PC-3 (cell line): ENCODE results near the gene BCHE.

Experiments used
- EZH2 ChIP-seq: fragments of 300-600 bp; sonication (generic); IDR thresholded peaks from one replicate; pipeline ENCODE4 v1.6.1; 2017; ENCODE audit warnings: antibody characterized with exemption, mild to moderate bottlenecking, low read length; ENCODE audit not compliant: unreplicated experiment
- EZH2phosphoT487 ChIP-seq: fragments of 300-600 bp; sonication (generic); IDR thresholded peaks from 2 replicates; pipeline ENCODE4 v1.6.1; 2018; ENCODE audit warnings: mild to moderate bottlenecking, antibody characterized with exemption, low read length, borderline replicate concordance
- TF ChIP-seq, protein P1 (sequence below): fragments of 300-600 bp; sonication (generic); conservative IDR thresholded peaks from 2 replicates; pipeline ENCODE4 v1.5.1; 2017; ENCODE audit warnings: antibody characterized with exemption, low read depth, mild to moderate bottlenecking, low read length

DNA sequence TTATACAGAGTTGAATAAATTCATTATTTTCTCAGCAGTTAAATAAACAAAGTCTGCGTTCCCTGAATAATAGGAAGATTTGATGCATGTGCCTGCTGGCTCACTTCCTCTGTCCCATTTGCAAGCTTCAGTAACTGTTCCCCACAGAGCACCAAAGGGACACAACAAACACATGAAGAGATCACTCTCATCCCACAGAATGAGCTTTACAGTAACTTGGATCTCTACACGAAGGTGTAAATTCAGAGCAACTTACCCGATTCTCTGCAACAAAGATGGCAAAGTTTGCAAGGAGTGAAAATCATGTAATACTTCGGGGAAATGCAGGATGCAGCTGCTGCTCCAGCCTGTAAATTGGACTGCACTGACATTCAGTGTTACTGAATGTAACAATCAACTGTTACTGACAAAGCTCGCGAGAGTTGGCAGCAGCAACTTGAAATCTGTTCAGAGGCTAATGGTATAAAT is at the start of gene BCHE:
- TF ChIP-seq, protein P1, sequence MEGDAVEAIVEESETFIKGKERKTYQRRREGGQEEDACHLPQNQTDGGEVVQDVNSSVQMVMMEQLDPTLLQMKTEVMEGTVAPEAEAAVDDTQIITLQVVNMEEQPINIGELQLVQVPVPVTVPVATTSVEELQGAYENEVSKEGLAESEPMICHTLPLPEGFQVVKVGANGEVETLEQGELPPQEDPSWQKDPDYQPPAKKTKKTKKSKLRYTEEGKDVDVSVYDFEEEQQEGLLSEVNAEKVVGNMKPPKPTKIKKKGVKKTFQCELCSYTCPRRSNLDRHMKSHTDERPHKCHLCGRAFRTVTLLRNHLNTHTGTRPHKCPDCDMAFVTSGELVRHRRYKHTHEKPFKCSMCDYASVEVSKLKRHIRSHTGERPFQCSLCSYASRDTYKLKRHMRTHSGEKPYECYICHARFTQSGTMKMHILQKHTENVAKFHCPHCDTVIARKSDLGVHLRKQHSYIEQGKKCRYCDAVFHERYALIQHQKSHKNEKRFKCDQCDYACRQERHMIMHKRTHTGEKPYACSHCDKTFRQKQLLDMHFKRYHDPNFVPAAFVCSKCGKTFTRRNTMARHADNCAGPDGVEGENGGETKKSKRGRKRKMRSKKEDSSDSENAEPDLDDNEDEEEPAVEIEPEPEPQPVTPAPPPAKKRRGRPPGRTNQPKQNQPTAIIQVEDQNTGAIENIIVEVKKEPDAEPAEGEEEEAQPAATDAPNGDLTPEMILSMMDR: no peak
- TF ChIP-seq EZH2phosphoT487 (no peak), EZH2 (no peak)
